ENCODE data around the gene LAMC2. TPM values are rescaled to one million over a fixed set of nuclear protein-coding genes. Genes with fewer than 3 reads are reported as not detected.
A peak's percentile ranks its signal among the peaks of the same experiment; 100 is the strongest.
"Not testable (repeated sequence)": the region's sequence is repeated elsewhere in the genome, so short reads cannot be mapped to it uniquely, and the experiment has no call there.

LAMC2 gene
- polyA plus RNA-seq, 12 donors: 2.2 to 12.9 (median 3.0) TPM; not detected in 1

DNA sequence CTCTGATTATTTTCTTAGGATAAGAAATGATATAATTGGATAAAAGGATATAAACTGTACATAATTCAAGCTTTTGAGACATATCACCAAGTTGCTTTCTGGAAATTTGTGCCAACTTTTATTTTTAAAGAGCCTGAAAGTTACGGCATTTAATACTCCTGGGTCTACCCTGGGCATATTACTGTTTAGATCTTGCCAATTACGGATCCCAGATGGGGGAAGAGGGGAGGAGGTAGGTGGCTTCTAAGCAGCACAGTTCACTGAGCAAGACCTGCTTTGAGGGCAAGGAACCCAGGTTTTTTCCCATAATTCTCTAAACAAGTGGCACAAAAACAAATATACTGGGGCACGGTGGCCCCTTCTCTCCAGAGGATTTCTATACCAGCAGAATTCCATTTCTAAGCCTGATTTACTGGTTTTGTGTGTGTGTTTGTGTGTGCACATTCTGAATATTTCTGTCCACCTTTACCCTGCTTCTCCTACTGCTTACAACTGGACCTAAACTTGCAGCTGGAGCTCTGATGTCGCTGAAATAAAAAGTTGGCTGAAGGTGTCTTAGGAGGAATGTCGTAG is 76.7 kb downstream of the LAMC2 start:
- DNase-seq: no peak

DNA sequence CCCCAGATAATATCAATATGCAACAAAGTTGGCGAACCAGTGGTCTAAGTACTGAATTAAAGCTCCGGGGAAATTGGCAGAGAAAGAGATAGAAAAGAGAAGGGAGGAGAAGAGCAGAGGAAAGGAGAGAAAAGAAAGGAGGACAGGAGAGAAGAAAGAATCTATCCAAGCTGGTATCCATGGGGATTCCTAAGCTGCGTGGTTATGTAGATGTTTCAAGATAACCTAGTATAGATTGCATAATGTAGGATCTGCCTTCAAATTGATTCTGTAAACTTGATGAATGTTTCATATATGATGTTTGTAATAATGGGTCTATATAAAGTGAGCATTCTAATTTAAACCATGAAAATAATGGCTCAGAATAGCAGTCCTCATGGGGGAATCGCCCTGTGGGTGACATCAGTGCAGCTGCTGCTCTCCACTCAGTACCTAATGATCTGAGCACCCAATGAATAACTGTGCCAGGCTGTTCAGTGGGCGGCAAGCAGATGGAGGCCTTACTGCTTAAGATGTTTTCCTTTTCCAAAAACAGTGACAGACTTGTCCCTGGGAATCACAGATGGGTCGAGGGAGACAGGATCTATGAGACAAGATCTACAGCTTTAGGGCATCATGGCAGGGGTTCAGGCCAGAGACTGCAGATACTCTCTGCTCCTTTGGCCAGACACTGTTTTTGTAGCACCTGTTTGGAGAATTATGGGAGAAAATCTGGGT is 78.0 kb downstream of the LAMC2 start:
- no peak for DNase-seq

DNA sequence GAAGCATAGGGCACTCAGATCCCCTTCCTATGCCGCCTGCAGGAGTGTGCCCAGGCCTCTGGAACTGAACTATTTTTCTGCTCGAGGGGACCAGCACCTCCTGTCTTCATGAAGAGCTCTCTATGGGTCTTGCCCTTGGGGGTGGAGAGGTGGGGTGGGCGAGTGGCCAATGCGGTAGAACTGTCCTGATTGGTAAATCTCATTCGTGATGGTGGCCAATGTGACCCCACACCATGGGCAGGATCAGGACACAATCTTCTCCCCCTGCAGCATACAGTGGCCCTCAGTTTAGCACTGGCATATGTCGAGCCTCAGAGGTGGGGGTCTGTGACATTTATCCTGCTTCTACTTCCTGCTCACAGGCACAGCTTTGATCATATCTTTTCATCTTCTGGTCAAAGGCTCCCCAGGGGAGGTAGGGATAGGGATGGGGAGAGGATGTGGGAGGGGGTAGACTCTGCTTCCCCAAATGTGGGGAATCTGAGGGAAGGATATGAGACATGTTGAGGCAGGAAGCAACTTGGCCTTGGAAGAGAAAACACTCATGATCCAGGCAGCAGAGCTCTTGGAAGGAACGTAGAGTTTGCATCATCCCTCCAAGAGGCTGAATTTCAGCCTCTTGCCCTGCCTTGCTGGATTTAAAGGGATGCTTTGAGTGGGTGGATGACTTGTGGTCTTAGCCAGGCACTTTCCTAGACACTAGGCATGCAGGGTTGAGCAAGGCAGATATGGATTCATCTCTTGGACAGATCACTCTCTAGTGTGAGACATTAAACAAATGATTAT is 81.8 kb downstream of the LAMC2 start:
- no peak for DNase-seq

DNA sequence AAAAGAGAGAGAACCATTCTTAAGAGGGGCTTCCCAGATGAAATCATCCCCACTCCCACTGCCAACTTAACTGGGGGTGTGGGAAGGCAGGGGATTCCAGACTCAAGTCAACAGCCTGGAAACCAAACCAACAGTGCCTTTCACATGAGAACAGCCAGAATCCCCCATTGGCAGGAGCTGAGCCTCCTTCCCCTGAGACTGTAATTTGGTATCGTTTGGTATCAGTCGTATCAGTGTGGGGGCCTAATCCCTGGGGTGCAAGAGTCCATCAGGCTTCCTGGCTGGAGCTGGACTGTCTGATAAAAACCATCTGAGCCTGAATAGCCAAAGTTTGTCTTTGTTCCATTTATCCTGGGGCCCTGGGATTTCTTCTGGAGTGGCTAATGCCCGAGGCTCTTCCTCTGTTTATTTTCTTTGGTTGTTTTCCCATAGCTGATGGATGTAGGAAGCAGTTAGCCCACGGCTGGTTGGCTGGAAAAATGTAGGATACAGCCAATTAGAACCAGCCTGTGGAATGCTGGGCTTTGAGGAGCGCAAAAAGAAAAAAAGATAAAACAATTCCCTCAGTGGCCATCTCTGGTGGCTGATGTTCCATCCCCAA is 84.6 kb downstream of the LAMC2 start:
- DNase-seq: no peak

DNA sequence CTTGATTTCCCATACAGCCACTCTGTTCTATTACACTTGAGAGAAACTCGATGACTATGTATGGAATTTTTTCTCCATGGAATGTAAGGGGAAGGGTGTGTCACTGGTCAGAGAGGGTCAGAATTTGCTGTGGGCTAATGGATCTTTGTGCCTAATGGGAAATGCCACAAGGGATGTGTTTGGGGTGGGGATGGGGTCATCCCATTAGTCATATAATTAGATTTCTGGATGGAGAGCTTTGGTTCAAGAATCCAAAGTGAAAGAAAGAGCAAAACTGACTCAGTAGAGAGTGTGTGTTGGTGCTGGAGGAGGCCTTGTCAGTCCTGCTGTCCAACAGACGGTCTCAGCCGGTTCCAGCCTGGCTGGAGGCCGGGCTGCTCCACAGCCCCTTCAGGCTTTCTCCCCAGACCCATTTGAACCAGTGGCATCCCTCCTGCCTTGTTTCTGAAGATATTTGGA is 86.4 kb downstream of the LAMC2 start:
- DNase-seq: no peak

DNA sequence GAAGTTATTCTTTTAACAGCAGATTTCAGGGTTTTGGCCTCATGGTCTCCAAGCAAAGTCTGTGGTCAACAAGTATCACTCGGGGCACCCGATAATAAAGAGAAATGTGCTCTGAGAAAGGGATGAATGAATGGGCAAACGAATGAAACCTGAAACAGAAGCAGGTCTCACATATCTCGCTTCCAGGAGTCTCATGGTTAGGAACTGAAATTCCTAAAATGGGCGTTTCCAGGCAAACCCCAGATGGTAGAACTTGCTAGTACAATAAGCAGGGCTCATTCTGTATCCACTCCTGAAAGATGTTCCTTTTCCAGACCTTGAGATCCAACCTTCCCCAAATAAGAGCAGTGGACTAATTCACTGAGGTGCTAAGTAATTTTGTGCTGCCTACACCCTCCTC is 87.2 kb downstream of the LAMC2 start:
- no peak for DNase-seq

DNA sequence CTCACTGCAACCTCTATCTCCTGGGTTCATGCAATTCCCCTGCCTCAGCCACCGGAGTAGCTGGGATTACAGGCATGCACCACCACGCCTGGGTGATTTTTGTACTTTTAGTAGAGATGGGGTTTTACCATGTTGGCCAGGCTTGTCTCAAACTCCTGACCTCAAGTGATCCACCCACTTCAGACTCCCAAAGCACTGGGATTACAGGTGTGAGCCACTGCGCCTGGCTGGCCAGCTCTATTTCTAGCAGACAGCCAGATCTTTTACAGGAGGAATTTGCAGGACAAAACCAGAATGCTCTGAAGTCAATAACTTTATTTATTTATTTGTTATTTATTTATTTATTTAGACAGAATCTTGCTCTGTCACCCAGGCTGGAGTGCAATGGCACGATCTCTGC is 87.9 kb downstream of the LAMC2 start:
- DNase-seq: not testable (repeated sequence)

DNA sequence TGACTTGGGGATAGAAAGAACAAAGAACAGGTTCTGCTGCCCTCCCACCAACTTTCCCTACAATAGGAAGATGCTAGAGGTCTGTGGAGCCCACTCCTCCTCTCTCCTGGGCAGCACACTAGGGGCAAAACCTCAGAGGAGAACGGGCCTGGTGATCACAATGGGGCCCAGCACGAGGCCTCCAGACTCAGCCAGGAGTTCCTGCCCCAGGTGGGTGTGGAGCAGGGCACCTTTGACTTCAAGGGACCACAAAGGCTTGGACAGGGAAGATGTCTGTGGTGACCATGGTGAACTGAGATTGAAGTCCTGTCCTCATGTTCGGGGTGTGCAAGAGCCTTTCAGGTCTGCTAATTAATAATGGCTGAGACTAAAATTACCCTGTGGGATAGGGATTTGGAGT is 88.8 kb downstream of the LAMC2 start:
- DNase-seq: no peak

DNA sequence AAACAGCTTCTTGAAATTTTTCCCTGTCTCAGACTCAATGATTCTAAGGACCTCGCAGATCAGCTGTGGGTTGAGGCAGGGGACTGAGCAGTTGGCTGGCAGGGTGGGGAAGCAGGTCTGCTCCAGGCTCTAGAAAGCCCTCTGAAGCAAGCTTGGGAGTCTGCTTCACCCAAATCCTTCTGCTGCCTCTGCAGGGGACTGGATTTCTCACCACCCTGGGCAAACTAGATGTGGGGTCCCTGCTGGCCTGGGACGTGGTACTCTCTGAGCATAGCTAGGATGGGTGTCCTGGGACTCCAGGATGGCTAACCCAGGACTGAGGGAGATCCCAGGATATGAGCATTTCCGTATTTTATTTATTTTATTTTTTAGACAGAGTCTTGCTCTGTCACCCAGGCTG is 89.3 kb downstream of the LAMC2 start:
- DNase-seq: no peak

DNA sequence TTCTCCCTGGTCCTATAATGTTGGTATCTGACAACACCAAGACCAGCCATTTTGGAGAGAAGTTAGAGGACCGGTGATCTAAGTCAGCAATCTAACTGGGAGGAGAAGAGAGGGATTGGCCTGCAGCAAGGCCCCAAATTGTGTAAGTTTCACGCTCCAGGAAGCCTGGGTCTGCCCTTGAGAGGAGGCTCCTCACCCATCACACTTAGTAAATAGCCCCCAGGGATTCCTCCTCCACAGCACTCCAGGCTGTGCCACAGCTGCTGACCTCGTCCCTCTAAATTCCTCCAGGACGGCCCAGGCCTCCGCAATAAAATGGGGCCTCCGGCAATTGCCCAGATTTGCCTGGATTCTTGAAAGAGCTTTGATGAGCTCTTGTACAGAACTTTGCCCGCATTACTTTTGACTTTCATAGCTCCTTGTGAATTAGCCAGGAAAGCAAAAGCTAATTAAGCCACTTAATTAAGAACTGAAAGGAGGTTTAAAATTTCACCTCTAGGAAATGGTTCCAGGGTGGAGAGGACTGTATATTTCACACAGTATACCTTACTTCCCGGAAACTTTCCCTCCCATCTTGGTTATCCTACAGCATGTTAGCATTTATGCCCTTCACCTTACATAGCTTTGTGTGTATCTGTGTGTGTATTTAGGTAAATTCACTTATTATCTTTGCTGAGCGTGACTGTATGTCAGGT is 90.5 kb downstream of the LAMC2 start:
- DNase-seq: no peak

DNA sequence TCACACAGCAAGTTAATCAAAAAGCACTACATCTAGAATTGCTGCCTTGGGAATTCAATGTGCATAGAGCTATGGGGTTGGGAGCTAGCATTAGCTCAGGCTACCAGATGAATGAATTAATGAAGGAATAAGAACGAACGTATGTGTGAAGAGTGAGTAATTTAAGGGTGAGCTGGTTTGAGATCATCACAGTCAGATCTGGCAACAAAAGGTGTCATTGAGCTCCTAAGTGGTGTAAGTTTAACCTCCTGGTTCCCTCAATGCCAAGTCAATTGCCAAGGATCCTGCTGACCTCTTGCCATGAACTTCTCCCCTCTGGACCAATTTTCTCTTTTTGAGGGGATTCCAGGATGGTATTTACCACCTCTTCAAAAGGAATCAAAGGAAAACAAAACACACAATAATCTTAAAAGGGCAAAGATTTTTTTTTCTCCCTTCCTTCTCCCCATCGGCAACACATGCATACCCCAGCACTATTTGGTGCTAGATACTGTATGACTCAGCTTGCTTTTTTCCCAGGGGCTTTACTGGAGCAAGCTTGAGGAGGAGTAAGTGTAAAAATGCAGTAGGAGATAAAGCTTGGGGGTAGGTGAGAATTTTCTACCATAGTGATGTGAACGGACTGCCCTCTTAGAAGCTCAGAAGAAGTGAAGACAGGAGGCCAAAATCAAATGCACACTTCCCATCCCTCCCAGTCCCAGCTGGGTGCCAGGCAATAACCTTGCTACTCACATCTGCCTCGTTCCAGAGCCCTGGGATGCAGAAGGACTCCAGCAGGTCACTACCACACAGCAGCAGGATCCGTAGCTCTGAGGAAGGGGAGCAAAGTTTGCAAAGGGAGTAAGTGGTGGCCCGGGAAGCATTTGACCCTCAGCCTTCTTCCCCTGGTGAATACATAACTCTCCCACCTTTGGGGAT is 92.0 kb downstream of the LAMC2 start:
- DNase-seq: no peak

DNA sequence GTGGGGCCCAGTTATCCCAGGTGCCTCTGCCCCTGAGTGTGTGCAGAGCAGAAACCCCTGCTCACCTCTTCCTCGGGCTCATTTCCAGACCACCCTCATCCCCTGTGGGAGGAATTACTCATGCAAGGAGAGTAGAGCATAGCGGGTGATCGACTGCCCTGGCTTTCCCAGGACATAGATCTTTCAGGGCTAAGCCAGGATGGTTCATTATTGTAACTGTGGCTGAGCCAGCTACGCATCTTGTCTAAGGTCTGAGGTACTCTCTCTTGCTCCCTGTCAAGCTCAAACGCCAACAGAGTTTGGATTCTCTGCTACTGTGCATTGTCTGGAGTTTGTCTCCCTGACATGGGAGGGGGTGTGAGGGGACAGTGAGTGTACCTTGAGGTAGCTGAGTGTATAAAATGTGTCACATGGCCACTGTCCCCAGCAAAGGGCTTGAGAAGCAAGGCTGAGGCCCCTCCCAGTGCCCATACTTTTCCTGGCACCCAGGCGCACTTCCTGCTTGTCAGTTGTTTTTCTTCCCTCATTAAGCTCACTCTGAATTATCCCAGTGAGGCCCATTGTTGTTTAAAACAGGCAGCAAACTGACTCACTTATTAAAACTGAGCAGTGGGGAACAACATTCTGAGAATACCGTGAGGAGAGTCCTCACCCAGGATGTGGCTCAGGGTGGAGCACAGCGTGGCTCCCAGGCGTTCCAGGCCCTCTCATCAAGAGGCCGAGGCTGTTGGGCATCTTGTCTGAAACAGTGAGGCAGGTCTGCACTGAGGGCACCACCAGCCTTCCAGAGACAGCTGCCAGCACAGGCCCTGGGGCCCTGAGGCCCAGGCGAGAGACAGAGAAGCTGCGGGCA is 92.9 kb downstream of the LAMC2 start:
- no peak for DNase-seq

DNA sequence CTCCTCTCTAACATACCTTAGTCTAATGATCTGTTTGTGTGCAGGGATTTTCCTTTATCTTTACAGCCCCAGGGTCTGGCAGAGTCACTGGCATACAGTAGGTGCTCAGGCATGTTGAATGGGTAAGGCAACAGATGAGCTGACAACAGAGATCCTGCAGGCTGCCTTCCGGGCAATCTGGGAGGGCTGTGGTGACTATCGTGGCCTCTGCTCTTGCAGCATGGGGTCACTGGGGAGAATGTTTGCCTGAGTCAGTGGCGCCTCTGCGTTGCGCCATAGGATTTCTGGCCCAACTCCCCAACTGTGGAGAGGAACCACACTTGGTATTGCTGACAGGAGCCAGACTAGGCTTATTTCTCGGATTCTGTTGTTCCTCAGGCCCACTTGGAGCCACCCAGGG is 93.8 kb downstream of the LAMC2 start:
- DNase-seq: no peak

DNA sequence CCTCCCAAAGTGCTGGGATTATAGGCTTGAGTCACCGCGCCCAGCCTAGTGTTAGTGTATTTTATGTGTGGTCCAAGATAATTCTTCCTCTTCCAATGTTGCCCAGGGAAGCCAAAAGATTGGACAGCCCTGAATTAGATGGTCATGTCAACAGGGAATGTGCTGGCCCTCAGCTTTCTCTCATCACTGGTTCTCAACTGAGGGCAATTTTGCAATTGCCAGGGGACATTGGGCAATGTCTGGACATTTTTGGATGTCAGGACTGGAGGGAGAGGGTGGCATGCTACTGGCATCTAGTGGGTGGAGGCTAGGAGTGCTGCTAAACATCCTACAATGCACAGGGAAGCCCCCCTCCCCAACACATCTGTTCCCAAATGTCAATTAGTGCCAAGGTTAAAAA is 95.0 kb downstream of the LAMC2 start:
- DNase-seq: no peak

DNA sequence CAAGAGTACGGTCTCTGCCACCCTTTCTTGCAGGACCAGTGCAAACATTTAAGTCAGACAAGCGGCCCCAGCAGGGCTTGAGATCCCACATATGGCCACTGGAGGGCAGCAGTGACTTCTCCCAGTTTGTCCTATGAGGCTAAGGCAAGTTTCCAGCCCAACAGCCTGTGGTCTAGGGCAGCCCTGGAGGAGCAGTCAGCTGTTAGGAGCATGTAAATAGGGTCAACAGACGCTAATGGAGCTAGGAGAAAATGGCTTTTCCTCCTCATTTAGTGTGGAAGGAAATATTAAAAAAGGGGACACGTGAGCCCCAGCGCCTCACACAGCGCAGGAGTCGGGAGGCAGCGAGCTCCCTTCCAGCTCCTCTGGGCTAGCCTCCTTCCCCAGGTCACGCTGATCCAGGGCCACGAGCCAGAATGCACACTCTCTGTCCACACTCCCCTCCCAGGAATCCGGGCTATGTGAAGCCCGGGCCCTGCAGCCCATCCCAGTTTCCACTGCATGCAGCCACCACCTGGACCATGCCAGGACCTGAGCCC is 95.6 kb downstream of the LAMC2 start:
- peak; percentile 95 for DNase-seq

DNA sequence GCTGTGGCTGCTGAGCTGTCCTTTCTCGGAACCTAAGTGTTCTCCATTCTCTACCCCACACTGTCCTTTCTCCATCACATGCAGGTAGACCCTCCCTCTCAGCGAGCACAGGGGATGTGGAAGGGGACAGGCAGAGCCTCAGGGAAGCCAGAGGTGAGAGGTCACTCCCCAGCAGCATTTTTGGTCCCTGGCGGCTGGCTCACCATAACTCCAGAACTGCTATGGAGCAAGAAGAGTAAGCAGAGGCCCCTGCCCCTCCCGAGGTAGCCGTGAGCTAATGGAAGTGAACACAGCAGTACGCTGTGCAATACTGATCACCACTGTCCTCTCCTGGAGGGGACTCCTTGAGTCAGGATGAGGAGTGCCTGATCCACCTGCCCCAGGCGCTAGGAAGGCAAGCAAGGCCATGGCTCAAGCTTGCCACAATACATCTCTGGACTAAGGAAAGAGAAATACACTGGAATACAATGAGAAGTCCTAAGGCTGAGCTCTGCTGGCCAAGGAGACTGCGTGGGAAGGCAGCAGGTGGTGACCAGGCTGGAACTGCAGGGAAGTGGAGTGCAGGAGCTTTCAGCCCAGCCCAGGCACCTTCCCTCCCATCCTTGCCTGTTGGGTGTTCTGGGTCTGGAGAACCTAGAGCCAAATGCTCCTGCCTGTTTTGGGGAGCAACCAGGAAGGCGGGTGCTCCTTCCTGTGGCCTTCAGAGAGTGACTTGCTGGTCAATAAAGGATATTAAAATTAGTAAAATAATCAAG is 96.2 kb downstream of the LAMC2 start:
- DNase-seq: no peak

DNA sequence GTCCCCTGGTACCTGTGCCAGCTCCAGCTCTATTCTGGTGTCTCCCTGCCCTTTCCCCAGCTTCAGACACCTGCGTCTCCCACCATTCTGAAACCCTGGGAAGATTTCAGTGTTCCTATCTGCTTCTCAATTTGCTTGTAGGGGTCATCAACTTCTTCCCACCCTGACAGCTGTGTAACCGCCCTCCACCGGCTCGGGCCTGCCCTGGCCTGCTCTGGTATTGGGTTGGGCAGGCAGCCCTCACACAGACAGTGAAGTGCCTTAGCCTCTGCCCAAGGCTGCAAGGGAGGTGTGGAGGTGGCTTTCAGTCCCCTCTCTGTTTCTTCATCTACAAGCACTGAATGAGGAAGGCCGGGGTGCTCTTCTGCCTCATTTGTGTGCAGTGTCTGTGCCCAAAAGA is 97.2 kb downstream of the LAMC2 start:
- no peak for DNase-seq

DNA sequence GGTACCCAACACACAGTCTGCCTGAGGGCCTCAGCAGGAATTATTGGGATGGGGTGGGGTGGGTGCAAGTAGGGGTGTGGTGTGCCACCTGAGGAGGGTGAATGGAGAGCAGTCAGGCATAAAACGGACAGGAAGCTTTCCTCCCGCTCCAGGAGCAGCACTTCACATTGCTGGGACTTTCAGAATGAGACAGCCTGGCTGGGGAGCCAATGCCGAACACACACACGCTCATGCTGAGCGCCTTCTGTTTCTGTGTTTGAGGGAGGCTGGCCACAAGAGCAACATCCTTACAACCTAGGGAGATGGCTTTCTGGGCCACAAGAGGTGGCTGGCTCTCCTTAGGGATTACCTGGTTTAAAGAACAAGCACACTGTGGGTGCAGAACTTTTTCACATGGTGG is 98.0 kb downstream of the LAMC2 start:
- no peak for DNase-seq

DNA sequence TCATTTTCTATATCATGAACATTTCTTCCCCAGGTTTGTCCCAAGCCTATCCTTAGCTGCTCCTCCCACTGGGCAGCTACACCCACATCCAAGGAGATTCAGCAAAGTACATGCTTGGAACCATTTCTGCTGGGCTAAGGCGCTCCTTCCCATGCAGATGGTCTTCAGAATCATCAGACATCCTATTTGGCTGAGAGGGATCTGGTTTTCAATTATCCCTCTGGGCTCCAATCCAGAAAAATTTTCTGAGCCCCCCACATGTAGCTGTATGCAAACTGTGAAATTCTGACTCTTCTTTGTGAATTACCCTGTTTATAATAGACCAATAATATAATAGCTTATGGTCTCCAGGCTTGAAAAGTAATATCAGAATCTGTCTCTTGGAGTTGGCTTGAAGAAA is 99.2 kb downstream of the LAMC2 start:
- DNase-seq: no peak
